ENCODE data around the gene STRA8. TPM values are rescaled to one million over a fixed set of nuclear protein-coding genes. Genes with fewer than 3 reads are reported as not detected.

STRA8 gene
- total RNA-seq, 1 experiment from 2014 or later: not detected

GRCh38 chr7:135195968-135196629 is 37.5 kb upstream of the STRA8 start:
- H3F3A ChIP-seq (ENCODE audit: low read length, unreplicated experiment): no peaks in the 10 kb centered on the region
- no peak overlapping the region for H3K4me3 ChIP-seq (ENCODE audit: low read length)
- no peaks in the 10 kb centered on the region for H3K4me1 ChIP-seq (ENCODE audit: insufficient read depth, low read length)
- H3K9me3 ChIP-seq (ENCODE audit: low read length): no peaks in the 10 kb centered on the region
- no TSS peak for BruUV-seq (replicated peaks)
- H4K20me1 ChIP-seq (ENCODE audit: low read length): no peaks in the 10 kb centered on the region
- H3K9ac ChIP-seq (ENCODE audit: low read length): no peak overlapping the region
- no peak overlapping the region for H3K4me2 ChIP-seq (ENCODE audit: low read length)
- ATAC-seq (no peak), DNase-seq (no peak)
- no peak overlapping the region for H3K27ac ChIP-seq (ENCODE audit: low read length)
- no peaks in the 10 kb centered on the region for H3K27me3 ChIP-seq (ENCODE audit: low read length)
- no peaks in the 10 kb centered on the region for H3K36me3 ChIP-seq (ENCODE audit: low read depth, low read length)
- intact Hi-C loops (cut with micrococcal nuclease): no loop called here
- no peak overlapping the region for H2AFZ ChIP-seq (ENCODE audit: low read length)
- H3K79me2 ChIP-seq (ENCODE audit: low read length): no peaks in the 10 kb centered on the region
- CTCF ChIA-PET: no interaction called here
- POLR2A ChIA-PET (ENCODE audit: unreplicated experiment): no interaction called here
- TF ChIP-seq EZH2phosphoT487 (IDR thresholded peaks at IDR 0.05; ENCODE audit: borderline replicate concordance, low read length): no peak
- no peak for TF ChIP-seq EZH2 (IDR thresholded peaks at IDR 0.05; ENCODE audit: low read length, unreplicated experiment)
- TF ChIP-seq, protein P1, sequence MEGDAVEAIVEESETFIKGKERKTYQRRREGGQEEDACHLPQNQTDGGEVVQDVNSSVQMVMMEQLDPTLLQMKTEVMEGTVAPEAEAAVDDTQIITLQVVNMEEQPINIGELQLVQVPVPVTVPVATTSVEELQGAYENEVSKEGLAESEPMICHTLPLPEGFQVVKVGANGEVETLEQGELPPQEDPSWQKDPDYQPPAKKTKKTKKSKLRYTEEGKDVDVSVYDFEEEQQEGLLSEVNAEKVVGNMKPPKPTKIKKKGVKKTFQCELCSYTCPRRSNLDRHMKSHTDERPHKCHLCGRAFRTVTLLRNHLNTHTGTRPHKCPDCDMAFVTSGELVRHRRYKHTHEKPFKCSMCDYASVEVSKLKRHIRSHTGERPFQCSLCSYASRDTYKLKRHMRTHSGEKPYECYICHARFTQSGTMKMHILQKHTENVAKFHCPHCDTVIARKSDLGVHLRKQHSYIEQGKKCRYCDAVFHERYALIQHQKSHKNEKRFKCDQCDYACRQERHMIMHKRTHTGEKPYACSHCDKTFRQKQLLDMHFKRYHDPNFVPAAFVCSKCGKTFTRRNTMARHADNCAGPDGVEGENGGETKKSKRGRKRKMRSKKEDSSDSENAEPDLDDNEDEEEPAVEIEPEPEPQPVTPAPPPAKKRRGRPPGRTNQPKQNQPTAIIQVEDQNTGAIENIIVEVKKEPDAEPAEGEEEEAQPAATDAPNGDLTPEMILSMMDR (conservative IDR thresholded peaks at IDR 0.05; ENCODE audit: low read depth, low read length): no peak
- no peaks in the 10 kb centered on the region for H3K9me2 ChIP-seq (replicated peaks; ENCODE audit: low read length)

DNA sequence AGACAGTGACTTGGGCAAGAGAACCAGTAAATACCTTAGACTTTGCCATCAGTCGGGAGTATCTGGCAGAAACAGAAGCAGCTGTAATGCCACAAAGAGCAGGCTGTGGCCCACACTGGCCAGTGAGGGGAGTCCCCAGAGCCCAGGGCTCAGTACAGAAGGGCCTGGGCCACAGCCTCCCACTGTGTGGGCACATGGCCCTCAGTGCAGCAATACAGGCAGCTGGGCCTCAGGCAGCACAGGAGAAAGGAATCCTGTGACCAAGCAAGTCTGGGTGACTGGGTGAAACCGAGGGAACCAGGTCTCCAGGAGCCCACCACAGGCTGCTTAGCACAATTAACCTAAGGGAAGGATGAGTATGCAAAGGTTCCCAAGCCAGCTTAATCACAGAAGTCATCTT is 36.3 kb upstream of the STRA8 start:
- H3K27ac ChIP-seq (ENCODE audit: low read length): no peak overlapping the region
- H3K9ac ChIP-seq (ENCODE audit: low read length): no peak overlapping the region
- H3K36me3 ChIP-seq (ENCODE audit: low read depth, low read length): no peaks in the 10 kb centered on the region
- H3K9me2 ChIP-seq (replicated peaks; ENCODE audit: low read length): no peaks in the 10 kb centered on the region
- ChIA-PET CTCF (no interaction called here), POLR2A (ENCODE audit: unreplicated experiment) (no interaction called here)
- H2AFZ ChIP-seq (ENCODE audit: low read length): no peak overlapping the region
- no peaks in the 10 kb centered on the region for H3K27me3 ChIP-seq (ENCODE audit: low read length)
- intact Hi-C loops (cut with micrococcal nuclease): no loop called here
- no peaks in the 10 kb centered on the region for H3F3A ChIP-seq (ENCODE audit: low read length, unreplicated experiment)
- no peaks in the 10 kb centered on the region for H4K20me1 ChIP-seq (ENCODE audit: low read length)
- no peaks in the 10 kb centered on the region for H3K79me2 ChIP-seq (ENCODE audit: low read length)
- DNase-seq (no peak), ATAC-seq (no peak)
- H3K4me1 ChIP-seq (ENCODE audit: insufficient read depth, low read length): no peaks in the 10 kb centered on the region
- no peaks in the 10 kb centered on the region for H3K9me3 ChIP-seq (ENCODE audit: low read length)
- BruUV-seq (replicated peaks): no TSS peak
- TF ChIP-seq EZH2phosphoT487 (IDR thresholded peaks at IDR 0.05; ENCODE audit: borderline replicate concordance, low read length) (no peak), EZH2 (IDR thresholded peaks at IDR 0.05; ENCODE audit: low read length, unreplicated experiment) (no peak)
- TF ChIP-seq, protein P1 (conservative IDR thresholded peaks at IDR 0.05; ENCODE audit: low read depth, low read length): no peak
- H3K4me3 ChIP-seq (ENCODE audit: low read length): no peak overlapping the region
- no peak overlapping the region for H3K4me2 ChIP-seq (ENCODE audit: low read length)

DNA sequence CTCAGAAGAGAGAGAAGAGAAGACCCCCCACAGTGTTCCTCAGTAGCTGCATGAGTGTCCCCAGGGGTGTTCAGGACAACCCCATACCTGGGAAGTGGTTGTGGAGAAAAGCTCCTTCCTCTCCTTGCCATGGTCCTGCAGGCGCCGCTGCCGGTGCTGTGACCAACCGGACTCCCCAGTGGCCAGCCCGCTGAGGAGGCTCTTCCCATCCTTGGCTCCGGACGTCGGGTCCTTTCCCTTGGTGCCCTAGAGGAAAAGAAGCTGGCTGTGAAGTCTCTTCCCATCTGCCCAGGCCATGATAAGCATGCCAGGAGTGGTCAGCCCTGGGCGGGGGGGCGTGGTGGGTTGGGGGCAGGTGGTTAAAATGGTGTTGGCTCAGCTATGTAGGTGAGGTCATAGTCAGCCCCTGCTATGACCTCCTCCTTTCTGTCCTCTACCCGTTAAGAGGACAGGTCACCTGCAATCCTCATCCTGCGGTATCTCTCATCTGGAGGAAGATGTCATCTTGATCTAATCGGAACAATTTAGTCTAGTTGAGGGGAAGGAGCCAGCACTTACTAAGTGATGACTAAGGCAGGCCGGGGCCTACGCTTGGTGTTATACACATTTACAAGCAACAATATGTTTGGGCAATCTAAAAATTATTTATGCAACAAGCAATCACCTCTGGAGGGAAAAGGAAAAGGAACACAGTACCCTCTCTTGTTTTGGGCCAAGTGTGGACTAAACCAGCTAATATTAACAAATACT is 35.6 kb upstream of the STRA8 start:
- Histone ChIP-seq H3K4me2 (ENCODE audit: low read length) (no peak overlapping the region), H3K27me3 (ENCODE audit: low read length) (no peaks in the 10 kb centered on the region), H3F3A (ENCODE audit: low read length, unreplicated experiment) (no peaks in the 10 kb centered on the region), H3K9me2 (replicated peaks; ENCODE audit: low read length) (no peaks in the 10 kb centered on the region), H3K79me2 (ENCODE audit: low read length) (no peaks in the 10 kb centered on the region), H2AFZ (ENCODE audit: low read length) (no peak overlapping the region), H3K9ac (ENCODE audit: low read length) (no peak overlapping the region), H3K27ac (ENCODE audit: low read length) (no peak overlapping the region), H3K4me1 (ENCODE audit: insufficient read depth, low read length) (no peaks in the 10 kb centered on the region), H4K20me1 (ENCODE audit: low read length) (no peaks in the 10 kb centered on the region), H3K36me3 (ENCODE audit: low read depth, low read length) (no peaks in the 10 kb centered on the region), H3K9me3 (ENCODE audit: low read length) (no peaks in the 10 kb centered on the region), H3K4me3 (ENCODE audit: low read length) (no peak overlapping the region)
- no TSS peak for BruUV-seq (replicated peaks)
- POLR2A ChIA-PET (ENCODE audit: unreplicated experiment): no interaction called here
- CTCF ChIA-PET: no interaction called here
- TF ChIP-seq, protein P1 (conservative IDR thresholded peaks at IDR 0.05; ENCODE audit: low read depth, low read length): no peak
- TF ChIP-seq EZH2 (IDR thresholded peaks at IDR 0.05; ENCODE audit: low read length, unreplicated experiment): no peak
- TF ChIP-seq EZH2phosphoT487 (IDR thresholded peaks at IDR 0.05; ENCODE audit: borderline replicate concordance, low read length): no peak
- intact Hi-C loops (cut with micrococcal nuclease): no loop called here
- DNase-seq: no peak
- no peak for ATAC-seq

All from PC-3 (cell line).